OCI-LY3 (cell line): ENCODE measurements around the gene EVA1A.

ENCODE experiments used
- H2AFZ ChIP-seq: fragments of 200-600, 300-600 bp; shearing (Covaris generic); 2 replicates; pipeline ENCODE4 v1.6.0; 2014; ENCODE audit warnings: antibody characterized with exemption, low read depth, low read length
- H3K27ac ChIP-seq: fragments of 200-600, 300-600 bp; sonication (generic); 2 replicates; pipeline ENCODE4 v1.5.1; 2014; ENCODE audit warnings: mild to moderate bottlenecking, low read length, moderate library complexity, mixed read lengths
- H3K27me3 ChIP-seq: fragments of 200-600, 300-600 bp; sonication (generic); 2 replicates; pipeline ENCODE4 v1.6.1; 2014; ENCODE audit warnings: low read depth, low read length, mixed read lengths
- H3K36me3 ChIP-seq: fragments of 200-600, 300-600 bp; sonication (generic); replicated peaks from 2 replicates; pipeline ENCODE3; 2014; ENCODE audit warnings: low read depth, low read length, mixed read lengths
- H3K4me1 ChIP-seq: fragments of 300-600, 200-600 bp; sonication (generic); 2 replicates; pipeline ENCODE4 v1.6.1; 2014; ENCODE audit warnings: low read length, mixed read lengths
- H3K4me2 ChIP-seq: fragments of 200-600, 300-600 bp; sonication (generic); 2 replicates; pipeline ENCODE4 v1.6.1; 2014; ENCODE audit warnings: low read length, mixed read lengths
- H3K4me3 ChIP-seq: fragments of 300-600, 200-600 bp; sonication (generic); 2 replicates; pipeline ENCODE4 v1.5.1; 2014; ENCODE audit warnings: antibody characterized with exemption, mild to moderate bottlenecking, low read length, moderate library complexity
- H3K79me2 ChIP-seq: fragments of 300-600, 200-600 bp; shearing (Covaris generic); 2 replicates; pipeline ENCODE4 v1.6.1; 2014; ENCODE audit warnings: mild to moderate bottlenecking, low read length, mixed read lengths
- H3K9ac ChIP-seq: fragments of 300-600, 200-600 bp; shearing (Covaris generic); 2 replicates; pipeline ENCODE4 v1.6.0; 2014; ENCODE audit warnings: mild to moderate bottlenecking, low read length, moderate library complexity
- H3K9me3 ChIP-seq: fragments of 200-600, 300-600 bp; shearing (Covaris generic); 2 replicates; pipeline ENCODE4 v1.6.1; 2014; ENCODE audit warnings: low read length, mixed read lengths; ENCODE audit not compliant: insufficient read depth
- H4K20me1 ChIP-seq: fragments of 200-600, 300-600 bp; sonication (generic); 2 replicates; pipeline ENCODE4 v1.6.1; 2016; ENCODE audit warnings: low read length, mixed read lengths; ENCODE audit not compliant: insufficient read depth
- CTCF ChIP-seq: fragments of 200-600, 300-600 bp; sonication (generic); IDR thresholded peaks from 2 replicates; pipeline ENCODE4 v1.5.1; 2014; ENCODE audit warnings: antibody characterized with exemption, low read length, low read depth
- EZH2phosphoT487 ChIP-seq: fragments of 200-600 bp; shearing (Covaris generic); IDR thresholded peaks from 2 replicates; pipeline ENCODE4 v1.6.1; 2018; ENCODE audit warnings: antibody characterized with exemption, mixed run types, low read depth

EVA1A gene

GRCh38 chr2:75476761-75477160, 84.0 kb downstream of the EVA1A start:
- Histone ChIP-seq H3K9ac (no peak overlapping the region), H3K4me1 (no peaks in the 10 kb centered on the region), H3K36me3 (no peaks in the 10 kb centered on the region), H3K4me2 (no peak overlapping the region), H3K4me3 (no peak overlapping the region), H3K27ac (no peak overlapping the region), H4K20me1 (no peaks in the 10 kb centered on the region), H3K9me3 (no peaks in the 10 kb centered on the region), H3K27me3 (peaks cover 6% of the 10 kb centered on the region; the same call in 1 of the 2 replicates), H2AFZ (no peak overlapping the region), H3K79me2 (no peaks in the 10 kb centered on the region)
- TF ChIP-seq EZH2phosphoT487 (no peak), CTCF (no peak)

- TF ChIP-seq CTCF (no peak), EZH2phosphoT487 (no peak)
- Histone ChIP-seq H3K9me3 (no peaks in the 10 kb centered on the region), H3K4me1 (no peaks in the 10 kb centered on the region), H3K4me3 (no peak overlapping the region), H4K20me1 (no peaks in the 10 kb centered on the region), H3K4me2 (no peak overlapping the region), H3K9ac (no peak overlapping the region), H3K79me2 (no peaks in the 10 kb centered on the region), H3K27me3 (no peaks in the 10 kb centered on the region), H3K36me3 (no peaks in the 10 kb centered on the region), H2AFZ (no peak overlapping the region), H3K27ac (no peak overlapping the region)
Observed at GRCh38 chr2:75475976-75476375, 84.8 kb downstream of the EVA1A start.

- Histone ChIP-seq H3K9ac (no peak overlapping the region), H3K27ac (no peak overlapping the region), H3K4me1 (no peaks in the 10 kb centered on the region), H3K36me3 (no peaks in the 10 kb centered on the region), H2AFZ (no peak overlapping the region), H3K27me3 (no peaks in the 10 kb centered on the region), H4K20me1 (no peaks in the 10 kb centered on the region), H3K9me3 (no peaks in the 10 kb centered on the region), H3K79me2 (no peaks in the 10 kb centered on the region), H3K4me3 (no peak overlapping the region), H3K4me2 (no peak overlapping the region)
- no peak for TF ChIP-seq EZH2phosphoT487
- no peak for TF ChIP-seq CTCF
Observed at GRCh38 chr2:75475049-75475448, 85.7 kb downstream of the EVA1A start.

- TF ChIP-seq EZH2phosphoT487 (no peak), CTCF (no peak)
- Histone ChIP-seq H2AFZ (no peak overlapping the region), H3K9me3 (no peaks in the 10 kb centered on the region), H3K4me2 (no peak overlapping the region), H3K27me3 (no peaks in the 10 kb centered on the region), H3K79me2 (no peaks in the 10 kb centered on the region), H3K36me3 (no peaks in the 10 kb centered on the region), H3K9ac (no peak overlapping the region), H3K4me3 (no peak overlapping the region), H4K20me1 (no peaks in the 10 kb centered on the region), H3K4me1 (no peaks in the 10 kb centered on the region), H3K27ac (no peak overlapping the region)
Observed at GRCh38 chr2:75474115-75474514, 86.6 kb downstream of the EVA1A start.
